LNCAP (cell line): Measurements from ENCODE around the gene SOX6.

Source experiments
- TF ChIP-seq, protein P1 (sequence below): fragments of 450-650 bp; IDR thresholded peaks from 2 replicates; pipeline ENCODE4 v1.5.1; 2017; ENCODE audit warnings: mild to moderate bottlenecking

Gene SOX6

GRCh38 chr11:16097543-16097942, 258.8 kb downstream of the SOX6 start:
- TF ChIP-seq, protein P1, sequence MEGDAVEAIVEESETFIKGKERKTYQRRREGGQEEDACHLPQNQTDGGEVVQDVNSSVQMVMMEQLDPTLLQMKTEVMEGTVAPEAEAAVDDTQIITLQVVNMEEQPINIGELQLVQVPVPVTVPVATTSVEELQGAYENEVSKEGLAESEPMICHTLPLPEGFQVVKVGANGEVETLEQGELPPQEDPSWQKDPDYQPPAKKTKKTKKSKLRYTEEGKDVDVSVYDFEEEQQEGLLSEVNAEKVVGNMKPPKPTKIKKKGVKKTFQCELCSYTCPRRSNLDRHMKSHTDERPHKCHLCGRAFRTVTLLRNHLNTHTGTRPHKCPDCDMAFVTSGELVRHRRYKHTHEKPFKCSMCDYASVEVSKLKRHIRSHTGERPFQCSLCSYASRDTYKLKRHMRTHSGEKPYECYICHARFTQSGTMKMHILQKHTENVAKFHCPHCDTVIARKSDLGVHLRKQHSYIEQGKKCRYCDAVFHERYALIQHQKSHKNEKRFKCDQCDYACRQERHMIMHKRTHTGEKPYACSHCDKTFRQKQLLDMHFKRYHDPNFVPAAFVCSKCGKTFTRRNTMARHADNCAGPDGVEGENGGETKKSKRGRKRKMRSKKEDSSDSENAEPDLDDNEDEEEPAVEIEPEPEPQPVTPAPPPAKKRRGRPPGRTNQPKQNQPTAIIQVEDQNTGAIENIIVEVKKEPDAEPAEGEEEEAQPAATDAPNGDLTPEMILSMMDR = no peak

- TF ChIP-seq, protein P1 = no peak
Measured at GRCh38 chr11:16096336-16096735, 260.0 kb downstream of the SOX6 start.

DNA sequence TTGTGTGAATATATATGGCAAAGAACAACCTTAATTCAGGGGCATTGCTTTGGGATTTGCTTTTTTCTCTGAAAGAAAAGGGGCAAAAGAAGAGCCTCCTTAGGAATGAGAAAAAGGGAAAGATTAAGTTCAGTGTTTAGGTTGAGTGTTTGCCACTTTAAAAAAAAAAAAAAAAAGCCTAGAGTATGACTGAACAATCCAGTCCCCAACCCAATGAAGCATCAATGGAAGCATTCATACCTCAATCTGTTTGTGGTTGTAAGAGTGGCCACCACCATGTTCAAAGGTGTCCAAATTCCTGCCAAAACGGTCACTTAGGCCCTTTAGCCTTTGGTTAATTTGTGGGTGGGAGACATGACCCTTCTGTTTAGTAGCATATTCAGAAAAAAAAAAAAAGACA, 260.6 kb downstream of the SOX6 start:
- TF ChIP-seq, protein P1 = no peak

- TF ChIP-seq, protein P1 = no peak
Measured at GRCh38 chr11:16093889-16094653, 262.3 kb downstream of the SOX6 start.

GRCh38 chr11:16091862-16092261, 264.5 kb downstream of the SOX6 start:
- TF ChIP-seq, protein P1 = no peak

GRCh38 chr11:16089481-16089880, 266.9 kb downstream of the SOX6 start:
- TF ChIP-seq, protein P1 = no peak

- TF ChIP-seq, protein P1 = no peak
Measured at GRCh38 chr11:16088774-16089173, 267.6 kb downstream of the SOX6 start.
